Vagina (tissue), 2 donors: Measurements from ENCODE around the gene TECPR1.

ENCODE experiments used
- POLR2A ChIP-seq, 2 donors: fragments of 450-650 bp; IDR thresholded peaks; one replicate each; pipeline ENCODE4 v1.6.1; 2017; ENCODE audit warnings: antibody characterized with exemption in 2 of 2, mild to moderate bottlenecking in 2 of 2, moderate library complexity in 2 of 2
- POLR2AphosphoS5 ChIP-seq, 2 donors: sonication (generic); formaldehyde crosslinking; IDR thresholded peaks; one replicate each; pipeline ENCODE4 v1.9.0; 2017; ENCODE audit warnings: antibody characterized with exemption in 2 of 2, mild to moderate bottlenecking in 2 of 2, low read depth in 1 of 2; ENCODE audit not compliant: insufficient read depth in 1 of 2
- TF ChIP-seq, protein P1 (sequence below), 3 experiments: fragments of 450-650 bp in 2 of 3; fragments of 200-600 bp in 1 of 3; sonication (generic) in 1 of 3; IDR thresholded peaks; one replicate each; pipeline ENCODE4 v1.5.1; 2017 to 2019; ENCODE audit warnings: antibody characterized with exemption in 3 of 3, mild to moderate bottlenecking in 2 of 3, moderate library complexity in 2 of 3

DNA sequence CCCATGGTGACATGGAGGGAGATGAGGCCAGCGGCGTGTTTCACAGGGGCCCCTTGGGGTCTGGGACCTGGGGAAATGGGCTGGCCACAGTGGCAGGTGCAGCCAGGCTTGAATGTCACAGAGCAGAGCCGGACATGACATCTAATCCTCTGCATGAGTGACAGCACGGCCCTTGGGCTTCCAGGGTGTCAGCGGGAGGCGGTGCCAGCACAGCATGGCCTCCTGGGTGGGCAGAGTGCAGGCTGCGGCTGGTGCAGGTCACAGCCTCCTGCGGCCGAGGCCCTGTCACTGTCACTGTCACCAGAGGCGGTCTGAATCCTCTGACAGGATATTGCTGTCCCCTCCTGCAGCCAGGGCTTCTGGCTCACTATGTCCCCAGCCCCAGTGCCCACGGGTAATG lies 22.6 kb downstream of the TECPR1 start:
- TF ChIP-seq POLR2A (IDR thresholded peaks at IDR 0.05) (no peak), POLR2AphosphoS5 (IDR thresholded peaks at IDR 0.05; ENCODE audit: insufficient read depth in 1 of 2, low read depth in 1 of 2) (no peak)
- TF ChIP-seq, protein P1, sequence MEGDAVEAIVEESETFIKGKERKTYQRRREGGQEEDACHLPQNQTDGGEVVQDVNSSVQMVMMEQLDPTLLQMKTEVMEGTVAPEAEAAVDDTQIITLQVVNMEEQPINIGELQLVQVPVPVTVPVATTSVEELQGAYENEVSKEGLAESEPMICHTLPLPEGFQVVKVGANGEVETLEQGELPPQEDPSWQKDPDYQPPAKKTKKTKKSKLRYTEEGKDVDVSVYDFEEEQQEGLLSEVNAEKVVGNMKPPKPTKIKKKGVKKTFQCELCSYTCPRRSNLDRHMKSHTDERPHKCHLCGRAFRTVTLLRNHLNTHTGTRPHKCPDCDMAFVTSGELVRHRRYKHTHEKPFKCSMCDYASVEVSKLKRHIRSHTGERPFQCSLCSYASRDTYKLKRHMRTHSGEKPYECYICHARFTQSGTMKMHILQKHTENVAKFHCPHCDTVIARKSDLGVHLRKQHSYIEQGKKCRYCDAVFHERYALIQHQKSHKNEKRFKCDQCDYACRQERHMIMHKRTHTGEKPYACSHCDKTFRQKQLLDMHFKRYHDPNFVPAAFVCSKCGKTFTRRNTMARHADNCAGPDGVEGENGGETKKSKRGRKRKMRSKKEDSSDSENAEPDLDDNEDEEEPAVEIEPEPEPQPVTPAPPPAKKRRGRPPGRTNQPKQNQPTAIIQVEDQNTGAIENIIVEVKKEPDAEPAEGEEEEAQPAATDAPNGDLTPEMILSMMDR (IDR thresholded peaks at IDR 0.05), result no peak
